GM04503 (cell line): ENCODE results near the gene NNT.
"Not testable (repeated sequence)": the region's sequence is repeated elsewhere in the genome, so short reads cannot be mapped to it uniquely, and the experiment has no call there.

ENCODE experiments used
- DNase-seq: peaks from one replicate; pipeline ENCODE4 v3.0.0-alpha.2; 2012; ENCODE audit warnings: low read depth

NNT gene

DNA sequence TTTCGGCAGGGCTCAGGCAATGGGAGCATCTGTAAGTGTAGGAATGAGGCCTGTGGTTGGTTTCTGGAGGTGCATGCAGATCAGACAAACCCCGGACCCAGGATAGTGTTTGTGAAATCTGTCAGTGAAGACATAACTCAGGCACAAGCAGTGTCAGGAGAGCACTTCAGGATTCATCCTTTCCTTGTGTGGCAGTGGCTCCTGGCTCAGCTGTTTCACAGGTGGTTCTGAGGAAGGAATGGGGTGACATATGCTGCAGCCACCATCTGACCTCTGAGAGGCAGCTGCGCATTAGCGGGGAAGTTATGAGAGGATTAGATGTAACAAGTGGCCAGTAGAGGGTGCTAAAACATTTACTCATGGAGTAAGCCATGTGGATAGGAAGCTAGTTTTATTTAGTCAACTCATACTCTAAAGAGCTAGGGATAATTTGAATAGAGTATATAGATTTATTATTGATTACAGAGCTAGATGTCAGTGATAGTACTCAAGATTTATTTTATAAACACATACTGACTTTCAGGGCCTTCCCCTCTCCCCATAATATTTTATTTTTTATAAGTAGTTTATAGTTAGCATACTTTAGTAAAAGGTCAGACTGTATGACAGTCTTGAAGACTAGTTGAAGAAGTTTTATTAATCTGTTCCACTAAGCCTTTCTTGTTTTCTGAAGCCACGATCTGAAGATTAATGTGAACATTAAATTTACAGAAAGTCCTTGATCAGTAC, 28.4 kb downstream of the NNT start:
- DNase-seq: no peak

DNA sequence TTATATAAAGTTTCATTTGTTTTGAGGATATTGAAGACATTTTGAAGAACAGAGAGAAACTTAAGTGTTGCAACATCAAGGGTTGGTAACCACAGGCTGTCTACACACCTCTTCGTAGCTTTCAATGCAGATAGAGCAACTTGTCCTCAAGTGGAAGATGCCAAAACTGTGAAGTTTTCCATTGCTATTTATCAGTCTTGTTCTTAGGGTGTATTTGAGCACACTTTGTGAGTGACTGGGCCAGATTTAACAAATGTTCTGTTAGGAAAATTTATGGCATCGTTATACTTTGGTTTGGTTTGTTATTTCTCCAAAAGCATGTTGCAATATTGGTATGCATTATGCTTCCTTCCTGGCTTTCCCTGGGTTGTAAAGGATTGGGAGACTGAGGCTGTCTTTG, 31.6 kb downstream of the NNT start:
- no peak for DNase-seq

- no peak for DNase-seq
These were observed 32.4 kb downstream of the NNT start for GRCh38 chr5:43635374-43635773.

- no peak for DNase-seq
These were observed 33.1 kb downstream of the NNT start for GRCh38 chr5:43636076-43636475.

- no peak for DNase-seq
These were observed 34.4 kb downstream of the NNT start for GRCh38 chr5:43637416-43637815.

DNA sequence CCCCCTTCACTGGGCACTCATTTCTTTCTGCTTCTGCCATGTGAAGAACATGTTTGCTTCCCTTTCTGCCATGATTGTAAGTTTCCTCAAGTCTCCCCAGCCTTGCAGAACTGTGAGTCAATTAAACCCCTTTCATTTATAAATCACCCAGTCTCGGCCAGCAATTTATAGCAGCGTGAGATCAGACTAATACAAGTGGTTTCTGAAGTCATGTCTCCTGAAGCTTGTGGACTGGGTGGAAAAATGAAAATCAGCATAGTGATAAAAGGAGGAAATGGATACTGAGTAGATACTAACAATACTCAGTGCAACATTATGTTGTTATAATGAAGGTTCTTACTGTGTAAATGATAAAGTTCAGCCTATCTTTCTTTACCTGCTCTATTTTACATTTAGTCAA, 35.1 kb downstream of the NNT start:
- no peak for DNase-seq

- no peak for DNase-seq
These were observed 35.6 kb downstream of the NNT start for GRCh38 chr5:43638546-43638945.

GRCh38 chr5:43639566-43639965, 36.6 kb downstream of the NNT start:
- DNase-seq: no peak

DNA sequence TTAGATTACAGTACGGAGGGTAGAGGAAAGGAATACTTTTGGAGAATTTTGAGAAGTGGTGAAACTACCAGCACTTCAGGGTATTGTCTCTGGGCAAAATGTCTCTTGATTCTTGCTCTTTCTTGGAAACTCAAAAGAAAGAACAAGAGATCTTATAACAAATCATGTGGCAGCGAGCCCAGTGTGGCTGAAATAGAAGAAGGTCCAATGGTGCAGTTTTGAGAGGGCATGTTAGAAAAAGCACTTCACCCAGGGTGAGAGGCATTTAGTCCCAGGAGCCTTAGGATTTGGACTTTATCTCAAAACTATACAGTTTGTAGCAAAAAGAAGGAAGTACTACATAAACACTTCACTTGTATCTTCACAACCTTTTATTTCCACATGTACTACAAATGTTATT, 39.4 kb downstream of the NNT start:
- no peak for DNase-seq

- DNase-seq: no peak
These were observed 40.3 kb downstream of the NNT start for GRCh38 chr5:43643327-43643726.

- DNase-seq: no peak
These were observed 40.8 kb downstream of the NNT start for GRCh38 chr5:43643750-43644149.

GRCh38 chr5:43646992-43647391, 44.0 kb downstream of the NNT start:
- no peak for DNase-seq

DNA sequence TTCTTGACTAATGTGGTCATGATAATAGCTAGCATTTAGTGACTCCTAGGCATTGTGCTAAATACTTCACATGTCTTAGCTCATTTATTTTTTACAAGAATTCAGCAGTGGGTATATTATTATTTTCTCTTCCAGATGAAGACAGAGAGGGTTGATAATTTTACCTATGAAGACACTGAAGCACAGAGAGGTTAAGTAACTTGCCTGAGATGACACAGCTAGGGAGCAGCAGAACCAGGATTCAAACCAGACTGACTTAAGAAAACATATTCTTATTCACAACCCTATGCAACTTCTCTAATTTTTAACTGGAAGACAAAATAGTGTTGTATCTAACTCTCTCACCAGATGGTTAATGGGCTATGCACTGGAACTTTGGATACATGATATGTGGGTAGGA, 44.8 kb downstream of the NNT start:
- DNase-seq: no peak

GRCh38 chr5:43648499-43649124, 45.6 kb downstream of the NNT start:
- no peak for DNase-seq

GRCh38 chr5:43649256-43649655, 46.3 kb downstream of the NNT start:
- no peak for DNase-seq

GRCh38 chr5:43652537-43653302, 49.7 kb downstream of the NNT start:
- DNase-seq: no peak

DNA sequence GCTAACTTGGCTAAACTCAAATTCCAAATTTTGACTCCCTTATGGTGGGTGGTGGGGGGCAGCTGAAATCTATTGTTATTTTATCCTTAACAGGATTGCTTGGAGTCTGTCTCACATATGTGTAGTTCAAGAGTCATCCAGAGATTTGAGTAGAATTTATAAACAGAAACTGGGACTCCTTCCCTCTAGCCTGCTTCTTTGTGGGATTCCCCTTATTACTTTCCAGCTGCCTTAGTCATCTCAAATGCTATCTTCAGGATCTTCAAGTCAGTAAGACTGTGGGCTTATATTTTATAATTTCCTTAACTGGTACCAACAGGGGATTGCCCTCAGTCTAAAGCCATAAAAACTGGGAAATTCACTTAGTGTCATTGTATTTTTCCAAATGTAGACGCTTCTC, 55.5 kb downstream of the NNT start:
- DNase-seq: peak; percentile 56

- DNase-seq: no peak
These were observed 56.1 kb downstream of the NNT start for GRCh38 chr5:43659075-43659474.

DNA sequence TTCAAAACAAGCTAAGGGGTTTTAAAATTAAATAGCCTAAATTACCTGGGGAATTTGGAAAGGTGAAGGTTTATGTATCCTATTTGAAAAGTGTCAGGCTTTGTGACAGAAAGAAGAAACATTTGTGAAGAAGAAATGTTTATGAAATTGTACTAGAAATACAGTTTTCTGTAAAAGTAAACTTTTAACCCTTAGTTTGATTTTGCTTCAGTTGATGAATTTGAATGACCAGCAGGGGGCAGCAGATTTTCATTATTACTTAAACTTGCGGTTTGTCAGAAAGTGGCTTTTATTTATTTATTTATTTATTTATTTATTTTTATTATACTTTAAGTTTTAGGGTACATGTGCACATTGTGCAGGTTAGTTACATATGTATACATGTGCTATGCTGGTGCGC, 58.1 kb downstream of the NNT start:
- no peak for DNase-seq

DNA sequence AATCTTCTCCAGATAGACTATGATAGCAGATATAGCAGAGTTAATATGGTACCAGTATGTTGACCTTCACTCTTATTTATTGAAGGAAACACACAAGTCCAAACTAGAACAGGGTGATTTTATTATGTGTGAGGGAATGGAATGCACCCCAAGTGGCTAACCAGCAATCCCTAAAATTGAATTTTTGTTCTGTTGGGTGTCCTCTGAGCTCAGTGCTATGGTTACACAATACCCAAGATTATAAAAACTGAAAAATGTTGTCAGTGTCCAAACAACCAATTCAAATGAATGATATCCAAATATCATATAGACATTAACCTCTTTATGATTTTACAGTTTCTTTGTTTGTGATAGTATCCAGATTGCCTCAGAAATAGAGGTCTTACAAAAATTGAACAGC, 60.9 kb downstream of the NNT start:
- no peak for DNase-seq

DNA sequence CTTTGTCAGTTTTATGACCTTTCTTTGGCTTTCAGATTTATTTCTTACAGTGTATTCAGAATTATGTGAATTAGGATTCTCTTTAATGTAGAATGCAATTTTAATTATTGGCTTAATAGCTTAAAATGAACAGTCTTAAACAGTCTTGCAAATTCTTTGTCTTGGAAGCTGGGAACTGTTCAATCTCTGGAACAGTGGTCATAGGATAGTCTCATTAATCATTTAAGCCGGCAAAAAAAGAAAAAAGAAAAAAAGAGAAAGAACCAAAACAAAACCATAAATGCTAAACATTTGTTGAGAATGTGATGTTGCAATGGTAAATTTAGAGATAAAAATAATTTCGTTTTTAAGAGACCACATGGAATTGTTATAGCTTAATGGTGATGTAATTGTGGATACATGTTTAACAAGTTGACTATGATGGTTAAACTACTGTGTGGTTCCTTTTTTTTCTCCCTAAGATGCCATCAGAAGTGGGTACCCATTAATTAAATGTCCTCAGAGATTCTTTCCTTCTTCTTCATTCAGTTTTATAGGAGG, 61.6 kb downstream of the NNT start:
- peak; percentile 53 for DNase-seq

GRCh38 chr5:43665749-43666148, 62.8 kb downstream of the NNT start:
- not testable (repeated sequence) for DNase-seq

DNA sequence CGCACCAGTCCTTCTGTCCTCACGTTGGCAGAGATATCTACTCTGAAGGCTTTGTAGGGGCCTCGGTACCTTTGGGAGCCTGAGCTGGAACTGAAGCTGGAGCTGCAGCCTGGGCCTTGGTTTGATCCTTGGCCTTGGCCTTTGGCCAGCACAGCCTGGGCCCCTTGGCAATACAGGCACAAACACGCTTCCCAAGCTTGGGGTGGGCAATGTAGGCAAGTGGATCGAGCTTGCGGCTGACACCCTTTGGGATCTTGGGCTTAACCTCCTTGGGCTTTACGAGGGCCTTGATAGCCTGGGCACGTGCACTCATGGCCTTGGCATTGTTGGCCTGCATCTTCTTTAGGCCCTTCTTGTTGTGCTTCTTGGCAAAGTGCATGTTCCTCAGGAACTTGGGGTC, 63.7 kb downstream of the NNT start:
- DNase-seq: not testable (repeated sequence)
